Choroid plexus epithelial cell (primary cell): Measurements from ENCODE around the gene MLPH.

Experiments used
- DNase-seq: peaks from one replicate; pipeline ENCODE4 v3.0.0-alpha.2; 2010; ENCODE audit warnings: low read depth
- H3K4me3 ChIP-seq: 2 replicates; pipeline ENCODE4 v1.5.1; 2011; ENCODE audit warnings: low read depth, mild to moderate bottlenecking, control low read depth, low read length, moderate library complexity
- TF ChIP-seq, protein P1 (sequence below): conservative IDR thresholded peaks from 2 replicates; pipeline ENCODE4 v1.5.1; 2011; ENCODE audit warnings: low read depth, mild to moderate bottlenecking, control low read depth, inconsistent platforms, low read length, moderate library complexity

MLPH gene

DNA sequence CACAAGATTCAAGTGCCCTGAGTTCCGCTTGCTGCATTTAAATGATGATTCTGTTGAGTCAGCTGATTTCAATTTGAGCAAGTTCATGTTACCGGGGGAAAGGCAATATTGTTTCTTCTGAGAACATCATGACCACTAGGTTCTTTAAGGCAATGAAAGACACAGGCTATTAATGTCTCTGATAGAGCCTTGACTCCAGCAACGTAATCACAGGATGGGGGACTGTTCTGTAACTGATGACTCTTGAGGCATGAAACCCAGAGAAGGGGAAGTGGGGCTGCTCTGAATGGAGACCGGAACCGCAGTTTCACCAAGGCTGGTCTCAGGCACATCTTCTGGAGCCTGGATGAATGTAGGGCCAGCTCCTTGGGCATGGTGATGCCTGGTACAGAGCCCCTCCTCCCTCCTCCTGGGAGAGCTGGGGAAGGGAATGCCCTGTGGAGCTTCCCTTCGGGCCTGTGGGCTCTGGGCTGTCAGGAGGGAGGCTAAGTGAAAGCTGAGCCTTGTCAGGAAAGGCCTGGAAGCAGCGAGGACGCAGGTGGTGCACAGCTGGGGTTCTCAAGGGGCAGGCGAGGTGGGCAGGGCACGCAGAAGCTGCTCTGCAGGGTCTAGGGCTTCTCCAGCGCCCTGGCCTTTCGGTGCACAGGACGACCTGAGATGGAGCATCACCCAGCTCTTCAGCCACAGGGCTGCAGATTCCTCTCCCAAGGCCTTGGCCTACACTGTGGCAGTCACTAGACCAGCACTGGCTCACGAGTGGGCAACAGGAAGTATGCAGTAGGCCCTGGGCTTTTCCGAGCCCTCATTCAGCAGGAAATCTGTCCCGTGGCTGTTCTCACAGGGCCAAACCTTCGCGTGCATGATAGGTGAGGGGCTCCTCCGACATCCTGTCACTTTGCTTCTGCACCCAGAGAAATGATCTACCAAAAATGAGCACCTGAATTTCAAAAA, 42.7 kb downstream of the MLPH start:
- TF ChIP-seq, protein P1, sequence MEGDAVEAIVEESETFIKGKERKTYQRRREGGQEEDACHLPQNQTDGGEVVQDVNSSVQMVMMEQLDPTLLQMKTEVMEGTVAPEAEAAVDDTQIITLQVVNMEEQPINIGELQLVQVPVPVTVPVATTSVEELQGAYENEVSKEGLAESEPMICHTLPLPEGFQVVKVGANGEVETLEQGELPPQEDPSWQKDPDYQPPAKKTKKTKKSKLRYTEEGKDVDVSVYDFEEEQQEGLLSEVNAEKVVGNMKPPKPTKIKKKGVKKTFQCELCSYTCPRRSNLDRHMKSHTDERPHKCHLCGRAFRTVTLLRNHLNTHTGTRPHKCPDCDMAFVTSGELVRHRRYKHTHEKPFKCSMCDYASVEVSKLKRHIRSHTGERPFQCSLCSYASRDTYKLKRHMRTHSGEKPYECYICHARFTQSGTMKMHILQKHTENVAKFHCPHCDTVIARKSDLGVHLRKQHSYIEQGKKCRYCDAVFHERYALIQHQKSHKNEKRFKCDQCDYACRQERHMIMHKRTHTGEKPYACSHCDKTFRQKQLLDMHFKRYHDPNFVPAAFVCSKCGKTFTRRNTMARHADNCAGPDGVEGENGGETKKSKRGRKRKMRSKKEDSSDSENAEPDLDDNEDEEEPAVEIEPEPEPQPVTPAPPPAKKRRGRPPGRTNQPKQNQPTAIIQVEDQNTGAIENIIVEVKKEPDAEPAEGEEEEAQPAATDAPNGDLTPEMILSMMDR = no peak
- H3K4me3 ChIP-seq = no peak overlapping the region
- no peak for DNase-seq

DNA sequence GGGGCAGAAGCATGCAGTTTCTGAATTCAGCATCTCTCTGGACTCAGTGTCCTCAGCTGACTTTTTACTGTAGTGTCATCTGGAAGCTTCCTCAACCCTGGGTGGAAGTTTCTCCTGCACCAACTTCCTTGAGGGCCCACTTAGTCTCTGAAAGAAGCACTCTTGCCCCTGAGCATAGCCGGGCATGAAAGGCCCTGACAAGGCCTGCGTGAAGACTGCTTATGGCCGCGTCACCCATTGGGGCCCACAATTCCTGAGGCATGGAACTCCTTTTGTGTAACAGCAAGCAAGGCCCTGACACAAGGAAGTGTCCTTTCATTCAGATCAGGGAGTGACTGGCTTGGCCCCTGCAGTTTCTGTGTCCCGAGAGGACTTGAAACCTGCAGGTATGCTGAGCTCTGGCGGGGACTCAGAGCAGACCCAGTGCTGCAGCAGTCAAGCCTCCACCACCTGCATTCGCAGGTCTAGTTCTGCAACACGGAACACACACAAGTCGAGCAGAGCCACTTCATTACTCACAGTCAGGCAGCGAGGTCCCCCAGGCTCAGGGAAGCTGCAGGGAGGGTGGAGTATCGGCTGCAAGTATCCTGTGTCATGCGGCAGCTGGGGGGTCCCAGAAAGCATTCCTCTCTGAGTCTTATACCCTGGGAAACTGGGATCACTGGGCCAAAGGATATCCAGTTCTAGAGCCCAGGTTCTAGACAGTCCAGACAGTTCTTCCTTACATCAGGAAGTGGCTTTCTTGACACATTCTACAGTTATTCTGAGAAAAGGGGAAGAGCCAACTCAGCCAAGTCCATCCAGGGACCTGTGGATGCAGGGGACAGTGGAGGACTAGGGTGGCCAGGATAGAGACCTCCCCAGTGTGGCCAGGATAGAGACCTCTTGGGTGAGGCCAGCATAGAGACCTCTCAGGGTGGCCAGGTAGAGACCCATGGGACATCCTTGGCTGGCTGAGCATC, 43.7 kb downstream of the MLPH start:
- TF ChIP-seq, protein P1 = no peak
- DNase-seq = no peak

DNA sequence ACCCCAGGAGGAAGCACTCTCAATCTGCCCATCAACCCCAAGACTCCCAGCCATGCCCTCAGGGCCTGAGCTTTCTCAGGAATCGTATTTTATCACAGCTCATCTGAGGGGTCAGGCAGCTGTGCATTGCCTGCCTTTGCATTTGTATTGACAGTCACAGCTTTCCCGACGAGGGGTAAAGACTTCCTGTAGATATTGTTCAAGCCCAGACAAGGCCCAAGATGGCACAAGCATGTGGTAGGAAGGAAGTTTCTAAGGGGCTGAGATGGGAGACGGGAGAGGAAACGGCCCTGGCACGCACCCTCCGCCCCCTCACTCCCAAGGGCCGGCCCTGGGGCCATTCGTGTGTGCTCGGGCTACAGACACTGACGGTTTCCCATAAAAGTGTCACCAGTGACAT, 45.1 kb downstream of the MLPH start:
- DNase-seq = no peak
- H3K4me3 ChIP-seq = no peak overlapping the region
- TF ChIP-seq, protein P1 = no peak

More for the DNA sequence above, 43.7 kb downstream of the MLPH start:
- no peak overlapping the region for H3K4me3 ChIP-seq

DNA sequence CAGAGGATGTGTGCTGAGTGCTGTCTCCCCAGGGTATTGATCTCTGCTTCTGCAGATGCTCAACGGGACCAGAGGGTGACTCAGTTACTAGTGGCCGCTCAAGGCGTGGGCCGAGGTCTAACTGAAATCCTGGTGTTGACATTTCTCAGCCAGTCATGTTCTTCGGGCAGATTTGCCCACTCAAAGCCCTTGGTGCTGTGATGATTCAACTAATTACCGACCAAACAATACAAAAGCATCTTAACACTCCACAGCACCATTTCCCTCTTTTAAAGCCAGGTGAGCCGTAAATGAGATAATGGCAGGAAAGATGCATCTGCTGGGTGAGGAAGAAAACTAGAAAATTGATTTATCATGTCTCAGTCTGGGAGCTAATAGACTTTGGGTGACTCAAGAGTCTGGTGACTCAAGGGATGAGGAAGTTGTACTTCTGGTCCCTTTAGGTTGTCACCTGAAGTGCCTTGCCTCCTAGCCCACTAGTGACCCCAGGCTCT, 46.7 kb downstream of the MLPH start:
- H3K4me3 ChIP-seq = no peak overlapping the region
- no peak for DNase-seq
- TF ChIP-seq, protein P1 = no peak

DNA sequence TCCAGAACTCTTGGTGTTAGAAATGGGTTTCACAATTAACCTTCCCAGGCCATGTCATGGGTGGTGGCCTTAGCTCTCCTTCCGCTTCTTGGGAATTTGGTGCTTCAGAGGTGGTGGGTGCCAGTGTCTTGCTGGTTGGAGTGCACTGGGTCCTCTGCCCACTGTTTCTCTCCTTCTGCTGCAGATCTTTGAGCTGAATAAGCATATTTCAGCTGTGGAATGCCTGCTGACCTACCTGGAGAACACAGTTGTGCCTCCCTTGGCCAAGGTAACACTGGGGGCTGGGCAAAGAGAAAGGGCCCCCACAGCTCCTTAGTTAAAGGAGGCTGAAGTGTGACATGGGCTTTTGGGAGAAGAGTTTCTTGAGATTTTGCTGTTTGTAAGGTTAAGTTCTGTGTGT, 47.3 kb downstream of the MLPH start:
- DNase-seq = no peak
- H3K4me3 ChIP-seq = no peak overlapping the region
- TF ChIP-seq, protein P1 = no peak

DNA sequence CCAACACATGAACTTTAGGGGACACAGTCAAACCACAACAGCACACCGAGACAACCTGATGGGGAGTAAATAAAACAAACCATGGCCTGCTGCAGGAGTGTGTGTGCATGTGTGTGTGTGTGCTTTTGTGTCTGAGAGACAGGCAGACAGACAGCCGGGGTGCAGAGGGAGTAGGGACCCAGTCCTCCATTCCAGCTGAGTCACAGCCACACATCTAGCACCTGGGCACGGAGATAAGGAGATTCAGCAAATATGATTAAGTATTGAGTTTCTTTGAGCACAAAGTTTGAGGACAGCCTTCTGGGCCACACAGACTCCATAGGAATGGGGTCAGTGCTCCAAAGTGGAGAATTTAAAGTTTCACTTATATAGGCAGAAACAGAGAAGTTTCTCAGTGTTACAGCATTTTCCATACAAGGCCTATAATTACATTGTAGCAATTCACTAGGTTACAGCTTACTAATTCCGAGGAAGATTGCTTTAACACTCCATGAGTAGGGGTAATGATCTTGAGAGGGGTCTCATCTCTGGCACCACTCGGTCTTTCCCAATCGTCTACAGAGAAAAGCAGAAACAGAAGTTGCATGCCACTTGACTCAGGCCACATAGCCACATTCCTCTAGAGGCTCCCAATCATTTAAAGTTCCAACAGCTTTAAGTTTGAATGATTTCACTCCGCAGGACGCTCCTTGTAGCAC, 48.5 kb downstream of the MLPH start:
- TF ChIP-seq, protein P1 = no peak
- no peak overlapping the region for H3K4me3 ChIP-seq
- no peak for DNase-seq
